Retina (tissue), 1 donor: ENCODE results near the gene THSD7A.

Source experiments
- DNase-seq: peaks from one replicate; pipeline ENCODE4 v3.0.0-alpha.2; 2016

THSD7A gene

GRCh38 chr7:11505471-11505985 lies 326.5 kb downstream of the THSD7A start:
- no peak for DNase-seq

- DNase-seq, result no peak
These were observed 339.7 kb downstream of the THSD7A start for GRCh38 chr7:11492307-11492706.

- no peak for DNase-seq
These were observed 340.2 kb downstream of the THSD7A start for GRCh38 chr7:11491811-11492210.

- no peak for DNase-seq
These were observed 342.7 kb downstream of the THSD7A start for GRCh38 chr7:11489280-11489679.

GRCh38 chr7:11486271-11486670 lies 345.7 kb downstream of the THSD7A start:
- DNase-seq, result no peak

- no peak for DNase-seq
These were observed 346.4 kb downstream of the THSD7A start for GRCh38 chr7:11485636-11486035.

- DNase-seq, result no peak
These were observed 351.9 kb downstream of the THSD7A start for GRCh38 chr7:11480143-11480542.

GRCh38 chr7:11478882-11479281 lies 353.1 kb downstream of the THSD7A start:
- DNase-seq, result no peak

- DNase-seq, result no peak
These were observed 353.6 kb downstream of the THSD7A start for GRCh38 chr7:11478426-11478825.

- no peak for DNase-seq
These were observed 357.0 kb downstream of the THSD7A start for GRCh38 chr7:11474902-11475585.

- no peak for DNase-seq
These were observed 358.1 kb downstream of the THSD7A start for GRCh38 chr7:11473807-11474424.

- DNase-seq, result no peak
These were observed 358.8 kb downstream of the THSD7A start for GRCh38 chr7:11473220-11473619.

- DNase-seq, result no peak
These were observed 359.4 kb downstream of the THSD7A start for GRCh38 chr7:11472646-11473045.

- no peak for DNase-seq
These were observed 360.7 kb downstream of the THSD7A start for GRCh38 chr7:11471255-11471654.

GRCh38 chr7:11469028-11469745 lies 362.8 kb downstream of the THSD7A start:
- DNase-seq, result no peak

GRCh38 chr7:11466517-11467105 lies 365.4 kb downstream of the THSD7A start:
- DNase-seq, result no peak

GRCh38 chr7:11464624-11465023 lies 367.4 kb downstream of the THSD7A start:
- DNase-seq, result no peak

GRCh38 chr7:11461946-11462345 lies 370.1 kb downstream of the THSD7A start:
- DNase-seq, result no peak

- no peak for DNase-seq
These were observed 373.1 kb downstream of the THSD7A start for GRCh38 chr7:11458736-11459483.

- DNase-seq, result no peak
These were observed 374.6 kb downstream of the THSD7A start for GRCh38 chr7:11457419-11457818.

GRCh38 chr7:11456574-11456973 lies 375.4 kb downstream of the THSD7A start:
- DNase-seq, result no peak

GRCh38 chr7:11452476-11452875 lies 379.5 kb downstream of the THSD7A start:
- no peak for DNase-seq

- no peak for DNase-seq
These were observed 381.7 kb downstream of the THSD7A start for GRCh38 chr7:11450281-11450680.
